Measurements from ENCODE around the gene FOXJ3.
A peak's percentile ranks its signal among the peaks of the same experiment; 100 is the strongest.

FOXJ3 gene

DNA sequence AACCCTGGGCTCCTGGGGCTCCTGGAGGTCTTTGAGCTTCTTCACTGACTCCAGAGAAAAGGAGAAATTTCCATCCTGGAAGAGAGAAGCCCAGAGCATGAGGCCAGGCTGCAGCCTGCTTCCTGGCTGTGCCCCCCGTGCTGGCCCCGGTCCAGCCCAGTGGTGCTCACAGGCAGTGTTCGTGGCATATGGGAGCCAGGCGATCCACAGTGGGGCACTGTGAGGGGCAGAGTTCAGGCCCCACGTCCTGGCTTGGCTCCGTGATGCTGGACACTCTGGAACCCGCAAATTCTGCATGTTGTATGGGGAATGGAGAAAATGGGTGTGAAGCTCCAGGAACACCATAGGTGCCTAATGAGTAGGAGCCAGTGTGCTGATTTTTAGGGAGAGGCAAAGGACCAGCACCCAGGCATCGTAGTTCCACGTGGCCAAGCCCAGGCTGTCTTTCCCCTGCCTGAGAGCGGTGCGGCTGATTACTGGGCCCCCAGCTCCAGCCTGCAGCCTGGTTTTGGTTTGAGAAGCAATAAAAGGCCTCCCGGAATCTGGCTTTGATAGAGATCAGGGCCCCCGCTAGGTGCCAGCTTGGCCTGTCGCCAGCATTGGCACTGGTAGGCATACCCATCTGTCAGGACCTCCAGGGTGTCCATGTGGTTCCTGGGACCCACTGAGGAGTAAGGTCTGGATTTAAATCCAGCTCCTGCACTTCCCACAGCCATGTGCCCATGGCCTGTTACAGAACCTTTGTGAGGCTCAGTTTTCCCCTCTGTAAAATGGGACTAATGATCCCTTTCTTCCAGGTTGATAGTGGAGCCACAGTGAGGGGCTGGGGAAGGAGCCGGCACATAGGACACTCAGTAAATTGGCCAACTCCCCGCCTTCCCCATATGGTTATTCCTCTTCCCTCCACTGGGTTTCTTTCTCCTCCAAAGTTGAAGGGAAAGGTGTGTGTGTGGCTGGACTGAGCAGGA, 171.2 kb downstream of the FOXJ3 start:
- Histone ChIP-seq H3K9ac (ENCODE audit: low read length) (no peak overlapping the region), H3K27me3 (ENCODE audit: control insufficient read depth, insufficient read depth, low read length) (no peaks in the 10 kb centered on the region), H3K36me3 (ENCODE audit: control insufficient read depth, insufficient read depth, low read length) (no peaks in the 10 kb centered on the region), H3K27ac (ENCODE audit: low read depth, low read length) (no peak overlapping the region), H3K4me1 (ENCODE audit: control insufficient read depth, insufficient read depth, low read length) (no peaks in the 10 kb centered on the region), H3K4me3 (ENCODE audit: low read length) (peak overlapping the region; percentile 40)

GRCh38 chr1:42163114-42163513, 171.9 kb downstream of the FOXJ3 start:
- Histone ChIP-seq H3K4me3 (ENCODE audit: low read length) (no peak overlapping the region), H3K27ac (ENCODE audit: low read depth, low read length) (no peak overlapping the region), H3K9ac (ENCODE audit: low read length) (no peak overlapping the region), H3K4me1 (ENCODE audit: control insufficient read depth, insufficient read depth, low read length) (no peaks in the 10 kb centered on the region), H3K36me3 (ENCODE audit: control insufficient read depth, insufficient read depth, low read length) (no peaks in the 10 kb centered on the region), H3K27me3 (ENCODE audit: control insufficient read depth, insufficient read depth, low read length) (no peaks in the 10 kb centered on the region)

DNA sequence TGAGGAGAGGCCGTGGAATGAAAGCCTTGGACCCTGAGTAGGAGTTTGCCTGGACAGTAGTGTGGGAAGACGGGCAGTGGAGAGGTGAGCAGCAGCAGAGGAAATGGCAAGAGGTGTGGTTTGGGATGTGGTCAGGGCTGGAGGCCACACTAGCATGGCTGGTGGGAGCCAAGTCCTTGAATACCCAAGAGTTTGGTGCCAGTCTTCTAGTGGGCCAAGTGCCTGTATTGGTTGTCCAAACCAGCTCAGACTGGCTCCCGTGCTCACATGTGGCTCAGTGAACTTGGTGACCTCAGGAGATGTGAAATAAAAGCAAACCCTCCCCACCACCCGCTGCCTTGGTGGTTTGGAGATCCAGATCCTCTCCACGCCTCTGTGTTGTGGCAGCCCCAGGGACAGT, 172.9 kb downstream of the FOXJ3 start:
- H3K4me3 ChIP-seq (ENCODE audit: low read length) = no peak overlapping the region
- H3K27ac ChIP-seq (ENCODE audit: low read depth, low read length) = no peak overlapping the region

GRCh38 chr1:42158189-42158588, 176.8 kb downstream of the FOXJ3 start:
- no peaks in the 10 kb centered on the region for H3K4me1 ChIP-seq (ENCODE audit: control insufficient read depth, insufficient read depth, low read length)
- H3K4me3 ChIP-seq (ENCODE audit: low read length) = no peak overlapping the region
- H3K27me3 ChIP-seq (ENCODE audit: control insufficient read depth, insufficient read depth, low read length) = no peaks in the 10 kb centered on the region
- no peak overlapping the region for H3K27ac ChIP-seq (ENCODE audit: low read depth, low read length)
- no peak overlapping the region for H3K9ac ChIP-seq (ENCODE audit: low read length)
- H3K36me3 ChIP-seq (ENCODE audit: control insufficient read depth, insufficient read depth, low read length) = no peaks in the 10 kb centered on the region

More for the DNA sequence above, 172.9 kb downstream of the FOXJ3 start:
- H3K27me3 ChIP-seq (ENCODE audit: control insufficient read depth, insufficient read depth, low read length) = no peaks in the 10 kb centered on the region
- no peaks in the 10 kb centered on the region for H3K36me3 ChIP-seq (ENCODE audit: control insufficient read depth, insufficient read depth, low read length)
- H3K9ac ChIP-seq (ENCODE audit: low read length) = no peak overlapping the region
- H3K4me1 ChIP-seq (ENCODE audit: control insufficient read depth, insufficient read depth, low read length) = no peaks in the 10 kb centered on the region

DNA sequence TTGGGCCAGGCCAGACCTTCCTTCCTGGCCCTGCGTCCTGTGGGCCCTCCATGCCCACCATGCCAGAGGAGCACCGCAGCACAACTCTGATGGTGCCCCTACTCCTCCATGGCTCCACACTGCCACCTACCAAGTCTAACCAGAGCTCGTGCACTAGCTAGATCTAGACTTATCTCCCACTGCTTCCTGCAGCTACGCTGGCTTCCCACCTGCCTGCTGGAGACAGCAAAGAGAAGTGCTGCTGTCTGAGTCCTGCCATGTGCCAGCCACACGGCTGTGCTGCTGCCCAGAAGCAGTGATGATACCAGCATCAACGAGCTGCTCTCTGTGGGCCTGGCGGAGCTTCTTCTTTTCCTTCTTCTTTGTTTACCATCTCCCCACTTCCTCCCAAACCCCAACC, 177.4 kb downstream of the FOXJ3 start:
- no peak overlapping the region for H3K27ac ChIP-seq (ENCODE audit: low read depth, low read length)
- H3K4me3 ChIP-seq (ENCODE audit: low read length) = no peak overlapping the region
- no peaks in the 10 kb centered on the region for H3K27me3 ChIP-seq (ENCODE audit: control insufficient read depth, insufficient read depth, low read length)
- H3K4me1 ChIP-seq (ENCODE audit: control insufficient read depth, insufficient read depth, low read length) = no peaks in the 10 kb centered on the region
- H3K9ac ChIP-seq (ENCODE audit: low read length) = no peak overlapping the region
- H3K36me3 ChIP-seq (ENCODE audit: control insufficient read depth, insufficient read depth, low read length) = no peaks in the 10 kb centered on the region

DNA sequence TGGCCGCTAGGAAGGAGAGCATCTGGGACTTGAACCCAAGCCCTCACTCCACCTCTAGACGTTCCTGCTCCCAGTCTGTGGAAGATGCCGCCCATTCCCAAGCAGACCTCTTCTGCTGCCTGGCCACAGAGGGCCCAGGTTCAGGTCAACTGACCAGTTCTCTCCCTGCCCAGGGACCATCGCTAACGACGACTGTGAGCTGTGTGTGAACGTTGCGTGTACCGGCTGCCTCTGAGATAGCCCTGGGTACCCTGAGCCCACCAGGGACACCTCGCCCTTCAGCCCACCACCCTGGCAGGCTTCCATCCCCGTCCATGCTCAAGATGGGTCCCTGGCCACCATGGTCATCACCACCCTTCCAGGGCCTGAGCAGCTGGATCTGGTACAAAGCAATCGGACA, 179.7 kb downstream of the FOXJ3 start:
- H3K9ac ChIP-seq (ENCODE audit: low read length) = no peak overlapping the region
- no peaks in the 10 kb centered on the region for H3K36me3 ChIP-seq (ENCODE audit: control insufficient read depth, insufficient read depth, low read length)
- H3K27me3 ChIP-seq (ENCODE audit: control insufficient read depth, insufficient read depth, low read length) = no peaks in the 10 kb centered on the region
- no peak overlapping the region for H3K4me3 ChIP-seq (ENCODE audit: low read length)
- H3K4me1 ChIP-seq (ENCODE audit: control insufficient read depth, insufficient read depth, low read length) = no peaks in the 10 kb centered on the region
- no peak overlapping the region for H3K27ac ChIP-seq (ENCODE audit: low read depth, low read length)

DNA sequence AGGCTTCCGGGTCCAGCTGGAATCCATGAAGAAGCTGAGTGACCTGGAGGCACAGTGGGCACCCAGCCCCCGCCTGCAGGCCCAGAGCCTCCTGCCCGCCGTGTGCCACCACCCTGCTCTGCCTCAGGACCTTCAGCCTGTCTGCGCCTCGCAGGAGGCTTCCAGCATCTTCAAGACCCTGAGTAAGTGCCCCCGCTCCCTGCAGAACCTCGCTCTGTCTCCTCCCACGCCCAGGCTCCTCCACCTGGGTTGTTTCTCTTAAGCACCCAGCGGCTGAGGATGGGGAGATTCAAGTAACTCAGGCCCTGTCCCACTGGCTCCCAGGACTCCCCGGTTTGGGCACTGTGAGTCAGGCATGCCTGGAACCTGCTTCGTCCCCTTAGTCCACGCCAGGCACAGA, 180.3 kb downstream of the FOXJ3 start:
- Histone ChIP-seq H3K36me3 (ENCODE audit: control insufficient read depth, insufficient read depth, low read length) (no peaks in the 10 kb centered on the region), H3K27me3 (ENCODE audit: control insufficient read depth, insufficient read depth, low read length) (no peaks in the 10 kb centered on the region), H3K4me3 (ENCODE audit: low read length) (no peak overlapping the region), H3K27ac (ENCODE audit: low read depth, low read length) (no peak overlapping the region), H3K4me1 (ENCODE audit: control insufficient read depth, insufficient read depth, low read length) (no peaks in the 10 kb centered on the region), H3K9ac (ENCODE audit: low read length) (no peak overlapping the region)

- H3K27ac ChIP-seq (ENCODE audit: low read depth, low read length) = no peak overlapping the region
- H3K4me1 ChIP-seq (ENCODE audit: control insufficient read depth, insufficient read depth, low read length) = no peaks in the 10 kb centered on the region
- no peak overlapping the region for H3K9ac ChIP-seq (ENCODE audit: low read length)
- no peaks in the 10 kb centered on the region for H3K36me3 ChIP-seq (ENCODE audit: control insufficient read depth, insufficient read depth, low read length)
- no peaks in the 10 kb centered on the region for H3K27me3 ChIP-seq (ENCODE audit: control insufficient read depth, insufficient read depth, low read length)
- no peak overlapping the region for H3K4me3 ChIP-seq (ENCODE audit: low read length)
Measured at GRCh38 chr1:42153624-42154023, 181.4 kb downstream of the FOXJ3 start.

GRCh38 chr1:42152907-42153600, 182.0 kb downstream of the FOXJ3 start, which contains the start of gene GUCA2B:
TSS of gene GUCA2B (plus strand) at chr1:42153410. CDS start at chr1:42153451, 41 bp downstream.
- Histone ChIP-seq H3K36me3 (ENCODE audit: control insufficient read depth, insufficient read depth, low read length) (no peaks in the 10 kb centered on the region), H3K27ac (ENCODE audit: low read depth, low read length) (no peak within 1 kb of the TSS), H3K4me1 (ENCODE audit: control insufficient read depth, insufficient read depth, low read length) (no peaks in the 10 kb centered on the region), H3K4me3 (ENCODE audit: low read length) (no peak within 1 kb of the TSS), H3K27me3 (ENCODE audit: control insufficient read depth, insufficient read depth, low read length) (no peaks in the 10 kb centered on the region), H3K9ac (ENCODE audit: low read length) (no peak within 1 kb of the TSS)

DNA sequence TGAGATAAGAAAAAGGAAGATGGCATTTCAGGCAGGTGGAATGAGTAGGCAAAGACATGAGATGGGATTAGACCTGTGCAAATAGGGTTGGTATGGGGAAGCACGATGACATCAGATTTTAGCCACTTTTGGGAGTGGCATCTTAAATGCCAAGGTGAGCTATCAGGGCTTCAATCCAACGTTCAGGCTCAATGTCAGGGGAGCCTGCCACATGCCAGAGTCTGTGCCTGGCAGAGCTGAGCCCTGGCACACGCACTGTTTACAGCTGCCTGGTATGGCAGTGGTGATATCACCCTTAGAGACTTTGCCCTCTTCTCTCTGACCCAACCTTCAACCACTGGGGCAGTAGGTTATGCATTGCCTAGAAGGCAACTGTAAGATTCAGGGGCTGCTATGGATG, 182.9 kb downstream of the FOXJ3 start:
- Histone ChIP-seq H3K4me3 (ENCODE audit: low read length) (no peak overlapping the region), H3K27me3 (ENCODE audit: control insufficient read depth, insufficient read depth, low read length) (no peaks in the 10 kb centered on the region), H3K4me1 (ENCODE audit: control insufficient read depth, insufficient read depth, low read length) (no peaks in the 10 kb centered on the region), H3K36me3 (ENCODE audit: control insufficient read depth, insufficient read depth, low read length) (no peaks in the 10 kb centered on the region), H3K9ac (ENCODE audit: low read length) (no peak overlapping the region), H3K27ac (ENCODE audit: low read depth, low read length) (no peak overlapping the region)

DNA sequence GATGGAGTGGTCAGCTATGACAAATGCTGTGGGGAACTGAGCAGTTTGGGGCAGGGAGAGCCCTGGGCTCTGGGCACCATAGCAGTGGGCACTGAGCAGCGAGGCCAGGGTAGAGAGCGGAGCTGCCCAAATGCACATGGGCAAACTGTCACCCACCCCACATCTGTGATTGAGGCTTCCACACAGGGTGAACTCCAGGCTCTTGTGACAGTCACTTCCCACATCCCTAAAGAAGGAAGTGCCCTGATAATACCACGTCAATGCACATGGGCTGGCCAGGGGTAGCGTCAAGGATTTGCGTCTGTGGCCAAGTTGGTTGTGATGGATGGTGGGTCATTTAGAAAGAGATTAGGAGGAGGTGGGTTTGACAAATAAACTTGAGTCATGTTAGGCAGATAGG, 184.4 kb downstream of the FOXJ3 start:
- no peaks in the 10 kb centered on the region for H3K36me3 ChIP-seq (ENCODE audit: control insufficient read depth, insufficient read depth, low read length)
- H3K4me3 ChIP-seq (ENCODE audit: low read length) = no peak overlapping the region
- no peaks in the 10 kb centered on the region for H3K4me1 ChIP-seq (ENCODE audit: control insufficient read depth, insufficient read depth, low read length)
- H3K27me3 ChIP-seq (ENCODE audit: control insufficient read depth, insufficient read depth, low read length) = peaks cover 5% of the 10 kb centered on the region
- no peak overlapping the region for H3K27ac ChIP-seq (ENCODE audit: low read depth, low read length)
- H3K9ac ChIP-seq (ENCODE audit: low read length) = no peak overlapping the region

GRCh38 chr1:42148166-42148565, 186.9 kb downstream of the FOXJ3 start:
- no peaks in the 10 kb centered on the region for H3K36me3 ChIP-seq (ENCODE audit: control insufficient read depth, insufficient read depth, low read length)
- no peak overlapping the region for H3K27ac ChIP-seq (ENCODE audit: low read depth, low read length)
- peaks cover 9% of the 10 kb centered on the region for H3K27me3 ChIP-seq (ENCODE audit: control insufficient read depth, insufficient read depth, low read length)
- no peaks in the 10 kb centered on the region for H3K4me1 ChIP-seq (ENCODE audit: control insufficient read depth, insufficient read depth, low read length)
- H3K4me3 ChIP-seq (ENCODE audit: low read length) = no peak overlapping the region
- H3K9ac ChIP-seq (ENCODE audit: low read length) = no peak overlapping the region
